ENCODE results near the gene SH2B3.
A peak's percentile ranks its signal among the peaks of the same experiment; 100 is the strongest.
"Not testable (repeated sequence)": the region's sequence is repeated elsewhere in the genome, so short reads cannot be mapped to it uniquely, and the experiment has no call there.

Gene SH2B3

GRCh38 chr12:111405859-111406473 is at the start of gene SH2B3:
Gene SH2B3, plus strand, starts transcription at chr12:111405923. Its CDS starts 12,223 bp downstream, at chr12:111418146.
- DNase-seq (ENCODE audit: low spot score): no peak

- no peak for DNase-seq (ENCODE audit: low spot score)
Observed at GRCh38 chr12:111359231-111359913, 46.4 kb upstream of the SH2B3 start.

GRCh38 chr12:111359914-111360276 is 45.8 kb upstream of the SH2B3 start:
- no peak for DNase-seq (ENCODE audit: low spot score)

- DNase-seq (ENCODE audit: low spot score): no peak
Observed at GRCh38 chr12:111360325-111360930, 45.3 kb upstream of the SH2B3 start.

- no peak for DNase-seq (ENCODE audit: low spot score)
Observed at GRCh38 chr12:111361073-111361716, 44.5 kb upstream of the SH2B3 start.

- DNase-seq (ENCODE audit: low spot score): no peak
Observed at GRCh38 chr12:111361717-111362576, 43.8 kb upstream of the SH2B3 start.

- DNase-seq (ENCODE audit: low spot score): no peak
Observed at GRCh38 chr12:111362687-111363475, 42.8 kb upstream of the SH2B3 start.

- DNase-seq (ENCODE audit: low spot score): no peak
Observed at GRCh38 chr12:111363578-111363977, 42.1 kb upstream of the SH2B3 start.

GRCh38 chr12:111366075-111366474 is 39.6 kb upstream of the SH2B3 start:
- DNase-seq (ENCODE audit: low spot score): no peak

GRCh38 chr12:111366583-111366982 is 39.1 kb upstream of the SH2B3 start:
- no peak for DNase-seq (ENCODE audit: low spot score)

- DNase-seq (ENCODE audit: low spot score): no peak
Observed at GRCh38 chr12:111367661-111368221, 38.0 kb upstream of the SH2B3 start.

- DNase-seq (ENCODE audit: low spot score): no peak
Observed at GRCh38 chr12:111368291-111368787, 37.4 kb upstream of the SH2B3 start.

- peak; percentile 82 for DNase-seq (ENCODE audit: low spot score)
Observed at GRCh38 chr12:111368788-111369495, 36.8 kb upstream of the SH2B3 start, which contains the start of gene PHETA1. Gene PHETA1, minus strand, starts transcription at chr12:111369095. Its CDS starts 5,668 bp downstream, at chr12:111363427.

- DNase-seq (ENCODE audit: low spot score): no peak
Observed at GRCh38 chr12:111369496-111370220, 36.1 kb upstream of the SH2B3 start.

- DNase-seq (ENCODE audit: low spot score): not testable (repeated sequence)
Observed at GRCh38 chr12:111373231-111373630, 32.5 kb upstream of the SH2B3 start.

GRCh38 chr12:111377440-111377839 is 28.3 kb upstream of the SH2B3 start:
- no peak for DNase-seq (ENCODE audit: low spot score)

GRCh38 chr12:111379942-111380554 is 25.7 kb upstream of the SH2B3 start:
- no peak for DNase-seq (ENCODE audit: low spot score)

- no peak for DNase-seq (ENCODE audit: low spot score)
Observed at GRCh38 chr12:111384596-111384995, 21.1 kb upstream of the SH2B3 start.

GRCh38 chr12:111386885-111387284 is 18.8 kb upstream of the SH2B3 start:
- DNase-seq (ENCODE audit: low spot score): no peak
